ENCODE measurements around the gene EPHA6. TPM values are rescaled to one million over a fixed set of nuclear protein-coding genes. Genes with fewer than 3 reads are reported as not detected.

EPHA6 gene
- total and polyA plus RNA-seq, 7 donors = 0.58 to 53.5 (median 45.4) TPM; not detected in 2

- Histone ChIP-seq H3K9me3 (no peaks in the 10 kb centered on the region), H3K4me1 (peaks cover 0 to 43% (median 18%) of the 10 kb centered on the region in 4 donors), H3K36me3 (no peaks in the 10 kb centered on the region), H3K4me3 (no peak overlapping the region), H3K27ac (peak overlapping the region in 3 of 4 donors; percentile 75 to 79 (median 75)), H3K27me3 (no peaks in the 10 kb centered on the region)
- no peak for TF ChIP-seq POLR2A (IDR thresholded peaks at IDR 0.05)
- TF ChIP-seq EP300 (IDR thresholded peaks at IDR 0.05) = peak; percentile 51 to 91 (median 84)
- TF ChIP-seq POLR2AphosphoS5 (IDR thresholded peaks at IDR 0.05) = peak; percentile 88 to 97 (median 94)
- intact Hi-C loops (cut with DNase I) = loop anchor here (10.0 kb wide), 1 partner anchor 368 kb away; no protein-coding TSS in a partner anchor
- 22 to 56% methylated on average over 5 of the region's 5 CpGs for WGBS, 2 donors
- peak; percentile 90 for DNase-seq
Observed at GRCh38 chr3:97232393-97233034, 418.1 kb downstream of the EPHA6 start.

- intact Hi-C loops (cut with DNase I) = loop anchor here (10.0 kb wide), 1 partner anchor 370 kb away; no protein-coding TSS in a partner anchor
- H3K4me1 ChIP-seq = peaks cover 0 to 43% (median 18%) of the 10 kb centered on the region in 4 donors
- no peaks in the 10 kb centered on the region for H3K9me3 ChIP-seq
- H3K27me3 ChIP-seq = no peaks in the 10 kb centered on the region
- TF ChIP-seq EP300 (IDR thresholded peaks at IDR 0.05) = no peak
- TF ChIP-seq, protein P1, sequence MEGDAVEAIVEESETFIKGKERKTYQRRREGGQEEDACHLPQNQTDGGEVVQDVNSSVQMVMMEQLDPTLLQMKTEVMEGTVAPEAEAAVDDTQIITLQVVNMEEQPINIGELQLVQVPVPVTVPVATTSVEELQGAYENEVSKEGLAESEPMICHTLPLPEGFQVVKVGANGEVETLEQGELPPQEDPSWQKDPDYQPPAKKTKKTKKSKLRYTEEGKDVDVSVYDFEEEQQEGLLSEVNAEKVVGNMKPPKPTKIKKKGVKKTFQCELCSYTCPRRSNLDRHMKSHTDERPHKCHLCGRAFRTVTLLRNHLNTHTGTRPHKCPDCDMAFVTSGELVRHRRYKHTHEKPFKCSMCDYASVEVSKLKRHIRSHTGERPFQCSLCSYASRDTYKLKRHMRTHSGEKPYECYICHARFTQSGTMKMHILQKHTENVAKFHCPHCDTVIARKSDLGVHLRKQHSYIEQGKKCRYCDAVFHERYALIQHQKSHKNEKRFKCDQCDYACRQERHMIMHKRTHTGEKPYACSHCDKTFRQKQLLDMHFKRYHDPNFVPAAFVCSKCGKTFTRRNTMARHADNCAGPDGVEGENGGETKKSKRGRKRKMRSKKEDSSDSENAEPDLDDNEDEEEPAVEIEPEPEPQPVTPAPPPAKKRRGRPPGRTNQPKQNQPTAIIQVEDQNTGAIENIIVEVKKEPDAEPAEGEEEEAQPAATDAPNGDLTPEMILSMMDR (IDR thresholded peaks at IDR 0.05) = no peak
- TF ChIP-seq POLR2AphosphoS5 (IDR thresholded peaks at IDR 0.05) = no peak
- no peak for TF ChIP-seq POLR2A (IDR thresholded peaks at IDR 0.05)
- no peaks in the 10 kb centered on the region for H3K36me3 ChIP-seq
- no peak overlapping the region for H3K4me3 ChIP-seq
- DNase-seq = no peak
- peak overlapping the region in 1 of 4 donors; percentile 44 for H3K27ac ChIP-seq
Observed at GRCh38 chr3:97235179-97235578, 420.8 kb downstream of the EPHA6 start.

GRCh38 chr3:97235611-97236315 is 421.4 kb downstream of the EPHA6 start:
- DNase-seq = no peak
- no peak for TF ChIP-seq POLR2AphosphoS5 (IDR thresholded peaks at IDR 0.05)
- TF ChIP-seq, protein P1 (IDR thresholded peaks at IDR 0.05) = no peak
- no peak for TF ChIP-seq EP300 (IDR thresholded peaks at IDR 0.05)
- no peak for TF ChIP-seq POLR2A (IDR thresholded peaks at IDR 0.05)
- no peaks in the 10 kb centered on the region for H3K9me3 ChIP-seq
- H3K27me3 ChIP-seq = no peaks in the 10 kb centered on the region
- peaks cover 0 to 43% (median 18%) of the 10 kb centered on the region in 4 donors for H3K4me1 ChIP-seq
- no peak overlapping the region for H3K4me3 ChIP-seq
- H3K36me3 ChIP-seq = no peaks in the 10 kb centered on the region
- intact Hi-C loops (cut with DNase I) = loop anchor here (10.0 kb wide), 1 partner anchor 371 kb away; no protein-coding TSS in a partner anchor
- H3K27ac ChIP-seq = peak overlapping the region in 1 of 4 donors; percentile 44

DNA sequence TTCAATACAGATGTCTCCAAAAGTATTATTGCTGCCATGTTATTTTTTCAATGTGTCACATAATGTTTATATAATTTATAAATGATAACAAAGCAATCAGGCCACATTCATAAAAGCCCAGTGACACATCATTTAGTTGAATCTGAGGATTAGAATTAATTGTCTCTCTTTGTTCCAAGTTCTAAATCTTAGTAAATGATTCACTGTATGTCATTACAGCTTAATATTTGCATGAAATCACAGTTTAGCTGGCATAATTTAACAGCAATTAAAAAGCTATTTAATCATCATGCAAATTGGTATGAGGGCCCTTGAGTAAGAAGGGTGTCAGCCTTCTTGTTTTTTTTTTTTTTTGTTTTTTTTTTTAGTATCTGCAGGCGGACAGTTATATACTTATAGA is 427.0 kb downstream of the EPHA6 start:
- no peaks in the 10 kb centered on the region for H3K4me1 ChIP-seq
- H3K9me3 ChIP-seq = no peaks in the 10 kb centered on the region
- no peak for DNase-seq
- intact Hi-C loops (cut with DNase I) = no loop called here
- no peak overlapping the region for H3K27ac ChIP-seq
- 73 to 87% methylated on average over 1 of the region's 1 CpG for WGBS, 2 donors
- no peaks in the 10 kb centered on the region for H3K27me3 ChIP-seq
- H3K36me3 ChIP-seq = no peaks in the 10 kb centered on the region
- H3K4me3 ChIP-seq = no peak overlapping the region
- TF ChIP-seq EP300 (IDR thresholded peaks at IDR 0.05) (no peak), POLR2AphosphoS5 (IDR thresholded peaks at IDR 0.05) (no peak), POLR2A (IDR thresholded peaks at IDR 0.05) (no peak)
- TF ChIP-seq, protein P1 (IDR thresholded peaks at IDR 0.05) = no peak

GRCh38 chr3:97245201-97245910 is 431.0 kb downstream of the EPHA6 start:
- Histone ChIP-seq H3K27ac (no peak overlapping the region), H3K4me1 (peaks cover 0 to 22% (median 5%) of the 10 kb centered on the region in 4 donors), H3K27me3 (no peaks in the 10 kb centered on the region), H3K9me3 (no peaks in the 10 kb centered on the region), H3K4me3 (no peak overlapping the region), H3K36me3 (no peaks in the 10 kb centered on the region)
- no peak for TF ChIP-seq POLR2AphosphoS5 (IDR thresholded peaks at IDR 0.05)
- no peak for TF ChIP-seq POLR2A (IDR thresholded peaks at IDR 0.05)
- no peak for TF ChIP-seq EP300 (IDR thresholded peaks at IDR 0.05)
- TF ChIP-seq, protein P1 (IDR thresholded peaks at IDR 0.05) = no peak
- WGBS, 2 donors = 73 to 77% methylated on average over 2 of the region's 2 CpGs
- DNase-seq = no peak
- intact Hi-C loops (cut with DNase I) = no loop called here
